Spleen (tissue), 11 donors: ENCODE results near the gene CTDSPL. TPM values are rescaled to one million over a fixed set of nuclear protein-coding genes. Genes with fewer than 3 reads are reported as not detected.

Experiments used
- DNase-seq: peaks from one replicate; pipeline ENCODE4 v3.0.0-alpha.2; 2020
- H3K27ac ChIP-seq, 8 donors: fragments of 200-600 bp; sonication (generic) in 7 of 8; 1 replicate in 4 of 8; 2 replicates in 4 of 8; pipeline versions ENCODE4 v1.5.0 to v1.8.0; 2016 to 2021; ENCODE audit warnings: inconsistent platforms in 4 of 8, mild to moderate bottlenecking in 4 of 8, moderate library complexity in 1 of 8
- H3K27me3 ChIP-seq, 7 donors: fragments of 200-600 bp; sonication (generic) in 6 of 7; replicated peaks in 1 of 7; 1 replicate in 4 of 7; 2 replicates in 3 of 7; pipeline versions ENCODE4 v1.5.0 to v1.8.0; 2016 to 2021; ENCODE audit warnings: inconsistent platforms in 3 of 7, mild to moderate bottlenecking in 1 of 7
- H3K36me3 ChIP-seq, 6 donors: fragments of 200-600 bp; sonication (generic) in 5 of 6; 1 replicate in 4 of 6; 2 replicates in 2 of 6; pipeline versions ENCODE4 v1.5.0 to v1.8.0; 2016 to 2021; ENCODE audit warnings: inconsistent platforms in 2 of 6
- H3K4me1 ChIP-seq, 6 donors: fragments of 200-600 bp; sonication (generic) in 5 of 6; 1 replicate in 3 of 6; 2 replicates in 3 of 6; pipeline versions ENCODE4 v1.5.0 to v1.8.0; 2016 to 2021; ENCODE audit warnings: inconsistent platforms in 3 of 6
- H3K4me3 ChIP-seq, 8 donors: fragments of 200-600 bp; sonication (generic) in 7 of 8; 1 replicate in 4 of 8; 2 replicates in 4 of 8; pipeline versions ENCODE4 v1.5.0 to v1.8.0; 2016 to 2021; ENCODE audit warnings: inconsistent platforms in 4 of 8, mild to moderate bottlenecking in 4 of 8, moderate library complexity in 2 of 8
- H3K9me3 ChIP-seq, 8 donors: fragments of 200-600 bp; sonication (generic) in 7 of 8; 1 replicate in 4 of 8; 2 replicates in 4 of 8; pipeline versions ENCODE4 v1.5.0 to v1.8.0; 2016 to 2021; ENCODE audit warnings: inconsistent platforms in 4 of 8
- POLR2A ChIP-seq, 3 donors: fragments of 450-650 bp; IDR thresholded peaks; one replicate each; pipeline ENCODE4 v1.5.1; 2017; ENCODE audit warnings: antibody characterized with exemption in 3 of 3, mild to moderate bottlenecking in 1 of 3
- POLR2AphosphoS5 ChIP-seq, 3 donors: sonication (generic); formaldehyde crosslinking; IDR thresholded peaks; one replicate each; pipeline ENCODE4 v1.5.1; 2017; ENCODE audit warnings: antibody characterized with exemption in 3 of 3
- WGBS, 5 donors: extraction: QIAGEN DNeasy Blood & Tissue Kit in 3 of 5; methylation state at CpG; one replicate each; pipeline versions ENCODE4 v1.1.5 to v1.1.7; 2013 to 2018; 5-methylcytosine and 5-hydroxymethylcytosine counted together
- intact Hi-C: fragments of 100-400 bp; cut with DNase I; formaldehyde crosslinking; loops from one replicate; pipeline ENCODE4 v1.15.0; 2023; ENCODE audit warnings: low total_unique reads
- polyA plus RNA-seq, 3 donors: library from polyadenylated mRNA; stranded (reverse); fragments of 200-250 nt; gene quantifications; one replicate each; pipeline ENCODE4 v1.2.1, GENCODE V29; 2013
- total RNA-seq, 7 donors: library from RNA; depleted of rRNA in 3 of 7; stranded (reverse); fragments of >200 nt in 3 of 7; fragmentation: NEBNext Ultra II Directional in 4 of 7; extraction: Animal tissue kit (Norgen Biotek cat#: 25700) in 4 of 7; gene quantifications; one replicate each; pipeline versions ENCODE4 v1.1.0 to v1.2.1, GENCODE V29; 2016 to 2021
- TF ChIP-seq, protein P1 (sequence below), 11 experiments: fragments of 200-600 bp in 7 of 11; fragments of 450-650 bp in 4 of 11; sonication (generic) in 4 of 11; IDR thresholded peaks in 8 of 11; conservative IDR thresholded peaks in 3 of 11; 1 replicate in 7 of 11; 2 replicates in 4 of 11; pipeline versions ENCODE4 v1.4.0 to v1.8.0; 2016 to 2021; ENCODE audit warnings: antibody characterized with exemption in 11 of 11, inconsistent platforms in 4 of 11, mild to moderate bottlenecking in 1 of 11
- donor health status: healthy with polysubstance abuse.
- donor health status: DM: no; HTN: no; CAD: no; lungs with moderate emphysema.
- donor health status: DM: no; HTN: no; CAD: no.
- donor health status: Bipolar disorder and iron deficiency.
- donor health status: healthy.
- donor health status: DM: no; HTN: no; CAD: no.
- donor health status: DM: yes; HTN: yes; CAD: no.

CTDSPL gene
- total and polyA plus RNA-seq, 10 donors = 3.9 to 46.0 (median 26.2) TPM

DNA sequence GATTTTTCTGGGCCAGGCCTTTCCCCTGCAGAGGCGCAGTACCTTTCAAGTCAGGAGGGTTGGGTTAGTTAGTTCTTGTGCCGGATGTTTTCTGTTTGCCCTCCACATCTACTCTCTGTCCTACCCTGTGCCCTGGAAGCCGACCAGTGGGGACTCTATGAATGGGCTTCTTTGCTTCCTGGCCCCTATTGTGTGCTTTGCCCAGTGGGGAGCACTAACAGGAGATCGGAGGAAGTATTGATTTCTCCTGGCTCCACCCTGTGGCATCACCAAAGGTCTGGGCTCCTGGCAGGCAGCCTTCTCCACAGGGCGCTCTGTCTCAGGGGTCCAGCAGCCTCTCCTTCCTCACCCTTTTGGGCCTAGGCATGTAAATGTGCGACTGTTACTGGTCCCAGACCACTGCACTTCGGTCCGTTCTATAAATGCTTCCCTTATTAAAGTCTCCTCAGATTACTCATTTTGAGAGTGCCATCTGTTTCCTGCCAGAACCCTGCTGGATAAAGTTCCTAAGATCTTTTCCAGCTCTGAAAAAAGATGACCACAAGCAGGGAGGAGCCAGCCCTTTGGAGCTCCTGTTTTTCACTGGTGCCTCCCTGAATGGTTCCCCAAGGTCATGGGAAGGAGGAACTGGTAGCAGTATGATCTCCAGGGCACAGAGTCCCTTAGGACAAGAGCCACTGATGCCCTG, 44.5 kb downstream of the CTDSPL start:
- no peak overlapping the region for H3K4me3 ChIP-seq
- no peak for DNase-seq
- no peaks in the 10 kb centered on the region for H3K9me3 ChIP-seq
- no peaks in the 10 kb centered on the region for H3K27me3 ChIP-seq
- peak overlapping the region in 7 of 8 donors; percentile 31 to 77 (median 52) for H3K27ac ChIP-seq
- WGBS, 5 donors = 56 to 61% (median 58%) methylated on average over 8 of the region's 8 CpGs
- intact Hi-C loops = no loop called here
- no peaks in the 10 kb centered on the region for H3K36me3 ChIP-seq
- H3K4me1 ChIP-seq = peaks cover 10 to 62% (median 30%) of the 10 kb centered on the region in 6 donors
- TF ChIP-seq POLR2AphosphoS5 (IDR thresholded peaks at IDR 0.05) (no peak), POLR2A (IDR thresholded peaks at IDR 0.05) (no peak)
- TF ChIP-seq, protein P1, sequence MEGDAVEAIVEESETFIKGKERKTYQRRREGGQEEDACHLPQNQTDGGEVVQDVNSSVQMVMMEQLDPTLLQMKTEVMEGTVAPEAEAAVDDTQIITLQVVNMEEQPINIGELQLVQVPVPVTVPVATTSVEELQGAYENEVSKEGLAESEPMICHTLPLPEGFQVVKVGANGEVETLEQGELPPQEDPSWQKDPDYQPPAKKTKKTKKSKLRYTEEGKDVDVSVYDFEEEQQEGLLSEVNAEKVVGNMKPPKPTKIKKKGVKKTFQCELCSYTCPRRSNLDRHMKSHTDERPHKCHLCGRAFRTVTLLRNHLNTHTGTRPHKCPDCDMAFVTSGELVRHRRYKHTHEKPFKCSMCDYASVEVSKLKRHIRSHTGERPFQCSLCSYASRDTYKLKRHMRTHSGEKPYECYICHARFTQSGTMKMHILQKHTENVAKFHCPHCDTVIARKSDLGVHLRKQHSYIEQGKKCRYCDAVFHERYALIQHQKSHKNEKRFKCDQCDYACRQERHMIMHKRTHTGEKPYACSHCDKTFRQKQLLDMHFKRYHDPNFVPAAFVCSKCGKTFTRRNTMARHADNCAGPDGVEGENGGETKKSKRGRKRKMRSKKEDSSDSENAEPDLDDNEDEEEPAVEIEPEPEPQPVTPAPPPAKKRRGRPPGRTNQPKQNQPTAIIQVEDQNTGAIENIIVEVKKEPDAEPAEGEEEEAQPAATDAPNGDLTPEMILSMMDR (IDR thresholded peaks at IDR 0.05 in 8 of 11, conservative IDR thresholded peaks at IDR 0.05 in 3 of 11) = no peak

DNA sequence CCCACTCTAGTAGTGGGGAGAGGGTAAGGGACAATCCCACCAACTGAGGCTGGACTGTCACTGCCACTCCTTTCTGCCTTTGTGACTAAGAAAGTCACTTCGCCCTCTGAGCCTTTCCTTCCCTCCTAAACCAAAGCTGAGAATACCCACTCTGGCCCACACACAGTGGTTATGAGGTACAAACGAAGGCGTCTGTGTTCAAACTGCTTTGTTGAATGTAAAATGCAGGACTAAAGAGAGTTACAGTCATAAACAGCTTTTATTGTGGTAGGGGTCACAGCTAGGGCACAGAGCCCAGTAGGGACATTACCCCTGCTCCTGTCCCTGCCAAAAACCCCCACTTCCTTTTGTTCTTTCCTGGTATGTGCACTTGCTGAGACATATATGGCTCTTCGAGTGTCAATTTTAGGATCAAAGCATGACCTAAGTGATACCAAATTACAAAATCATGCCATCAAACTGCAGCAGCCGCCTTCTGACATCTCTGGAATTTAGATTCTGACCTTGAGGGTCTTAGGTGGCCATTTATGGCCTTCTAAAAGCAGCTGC, 45.1 kb downstream of the CTDSPL start:
- Histone ChIP-seq H3K27ac (peak overlapping the region in 7 of 8 donors; percentile 31 to 77 (median 52)), H3K9me3 (no peaks in the 10 kb centered on the region), H3K4me3 (no peak overlapping the region), H3K4me1 (peaks cover 10 to 61% (median 30%) of the 10 kb centered on the region in 6 donors), H3K27me3 (no peaks in the 10 kb centered on the region), H3K36me3 (no peaks in the 10 kb centered on the region)
- 45 to 60% (median 54%) methylated on average over 5 of the region's 5 CpGs for WGBS, 5 donors
- TF ChIP-seq, protein P1 (IDR thresholded peaks at IDR 0.05 in 8 of 11, conservative IDR thresholded peaks at IDR 0.05 in 3 of 11) = no peak
- no peak for TF ChIP-seq POLR2AphosphoS5 (IDR thresholded peaks at IDR 0.05)
- no peak for TF ChIP-seq POLR2A (IDR thresholded peaks at IDR 0.05)
- no peak for DNase-seq
- intact Hi-C loops = no loop called here

DNA sequence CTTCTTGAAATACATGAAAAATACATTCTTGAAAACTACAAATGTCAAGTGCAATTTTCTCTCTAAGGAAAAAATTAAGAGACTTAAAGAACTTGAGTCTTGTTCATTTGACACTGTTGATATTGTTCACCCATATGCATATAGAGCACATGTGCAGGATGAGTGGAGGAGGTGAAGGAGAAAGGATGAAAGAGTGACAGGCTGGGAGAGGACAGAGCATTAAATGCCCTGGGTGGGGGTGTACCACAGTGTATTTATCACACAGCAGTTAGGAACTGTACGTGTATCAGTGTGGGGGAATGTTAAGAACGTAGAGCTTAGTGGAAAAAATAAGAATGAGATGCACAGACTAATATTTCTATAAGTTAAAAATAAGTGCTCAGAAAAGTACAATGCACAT, 45.7 kb downstream of the CTDSPL start:
- H3K9me3 ChIP-seq = no peaks in the 10 kb centered on the region
- 50 to 68% (median 58%) methylated on average over 2 of the region's 2 CpGs for WGBS, 5 donors
- H3K4me1 ChIP-seq = peaks cover 10 to 63% (median 31%) of the 10 kb centered on the region in 6 donors
- no peaks in the 10 kb centered on the region for H3K27me3 ChIP-seq
- intact Hi-C loops = no loop called here
- no peak for DNase-seq
- peak overlapping the region in 1 of 8 donors; percentile 77 for H3K27ac ChIP-seq
- H3K4me3 ChIP-seq = no peak overlapping the region
- TF ChIP-seq POLR2A (IDR thresholded peaks at IDR 0.05) (no peak), POLR2AphosphoS5 (IDR thresholded peaks at IDR 0.05) (no peak)
- TF ChIP-seq, protein P1 (IDR thresholded peaks at IDR 0.05 in 8 of 11, conservative IDR thresholded peaks at IDR 0.05 in 3 of 11) = no peak
- H3K36me3 ChIP-seq = no peaks in the 10 kb centered on the region

DNA sequence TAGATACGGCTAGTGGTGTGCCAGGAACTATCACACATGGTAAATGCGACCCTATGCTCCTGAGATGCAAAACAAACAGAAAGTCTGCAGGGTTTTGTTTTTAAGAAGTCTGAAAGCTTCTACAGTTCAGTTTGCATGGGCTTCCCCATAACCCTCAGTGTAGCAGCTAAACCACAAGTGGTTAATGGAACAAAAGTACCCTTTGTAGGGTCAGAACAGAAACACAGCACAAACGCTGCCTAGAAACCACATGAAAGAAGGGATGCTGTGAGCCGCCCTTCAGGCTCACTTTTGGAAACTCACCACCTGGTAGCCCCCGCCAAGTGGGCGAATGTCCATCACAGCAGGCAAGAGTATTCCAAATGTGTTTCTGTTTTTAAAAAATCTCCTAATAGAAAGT, 46.2 kb downstream of the CTDSPL start:
- 39 to 49% (median 42%) methylated on average over 6 of the region's 6 CpGs for WGBS, 5 donors
- Histone ChIP-seq H3K27ac (no peak overlapping the region), H3K9me3 (no peaks in the 10 kb centered on the region), H3K4me3 (no peak overlapping the region), H3K36me3 (no peaks in the 10 kb centered on the region), H3K4me1 (peaks cover 10 to 64% (median 32%) of the 10 kb centered on the region in 6 donors), H3K27me3 (no peaks in the 10 kb centered on the region)
- TF ChIP-seq POLR2AphosphoS5 (IDR thresholded peaks at IDR 0.05) = no peak
- TF ChIP-seq POLR2A (IDR thresholded peaks at IDR 0.05) = no peak
- TF ChIP-seq, protein P1 (IDR thresholded peaks at IDR 0.05 in 8 of 11, conservative IDR thresholded peaks at IDR 0.05 in 3 of 11) = no peak
- intact Hi-C loops = no loop called here
- no peak for DNase-seq
